CD14-positive monocyte (primary cell): ENCODE data around the gene MKRN1. TPM values are rescaled to one million over a fixed set of nuclear protein-coding genes. Genes with fewer than 3 reads are reported as not detected.
A peak's percentile ranks its signal among the peaks of the same experiment; 100 is the strongest.

Source experiments
- DNase-seq, 3 donors: peaks; one replicate each; pipeline ENCODE4 v3.0.0-alpha.2; 2011 to 2022
- H2AFZ ChIP-seq: 2 replicates; pipeline ENCODE4 v1.6.0; 2012; ENCODE audit warnings: mild to moderate bottlenecking, low read depth, low read length, inconsistent platforms; ENCODE audit not compliant: insufficient read depth, poor library complexity, severe bottlenecking
- H3K27ac ChIP-seq, 2 donors: 1 replicate in 1 of 2; 2 replicates in 1 of 2; pipeline ENCODE4 v1.5.1; 2012 to 2013; ENCODE audit warnings: low read length in 2 of 2, control low read depth in 1 of 2, inconsistent platforms in 1 of 2, low read depth in 1 of 2, mild to moderate bottlenecking in 1 of 2
- H3K27me3 ChIP-seq, 2 donors: one replicate each; pipeline versions ENCODE4 v1.6.0 to v1.6.1; 2011 to 2013; ENCODE audit warnings: low read length in 2 of 2; ENCODE audit not compliant: control insufficient read depth in 2 of 2, insufficient read depth in 2 of 2
- H3K36me3 ChIP-seq, 2 donors: replicated peaks in 1 of 2; 1 replicate in 1 of 2; 2 replicates in 1 of 2; pipeline versions ENCODE4 v1.5.1 to v1.6.1; 2012 to 2013; ENCODE audit warnings: low read length in 2 of 2, control low read depth in 1 of 2, inconsistent platforms in 1 of 2, mild to moderate bottlenecking in 1 of 2; ENCODE audit not compliant: insufficient read depth in 2 of 2, control insufficient read depth in 1 of 2
- H3K4me1 ChIP-seq, 2 donors: 1 replicate in 1 of 2; 2 replicates in 1 of 2; pipeline versions ENCODE4 v1.5.1 to v1.6.1; 2012 to 2013; ENCODE audit warnings: low read length in 2 of 2, control low read depth in 1 of 2, inconsistent platforms in 1 of 2, mild to moderate bottlenecking in 1 of 2, moderate library complexity in 1 of 2; ENCODE audit not compliant: insufficient read depth in 2 of 2, control insufficient read depth in 1 of 2
- H3K4me2 ChIP-seq: replicated peaks from 2 replicates; pipeline ENCODE3; 2012; ENCODE audit warnings: low read length, moderate library complexity, mild to moderate bottlenecking; ENCODE audit not compliant: poor library complexity, severe bottlenecking; ENCODE audit errors: extremely low read depth
- H3K4me3 ChIP-seq, 3 experiments: fragments of 200-600 bp in 1 of 3; sonication (generic) in 1 of 3; replicated peaks in 1 of 3; 1 replicate in 2 of 3; 2 replicates in 1 of 3; pipeline ENCODE4 v1.5.1; 2011 to 2013; ENCODE audit warnings: low read length in 3 of 3, mild to moderate bottlenecking in 3 of 3, control low read depth in 2 of 3, low read depth in 2 of 3, inconsistent platforms in 1 of 3, moderate library complexity in 1 of 3
- H3K79me2 ChIP-seq: 2 replicates; pipeline ENCODE4 v1.6.0; 2012; ENCODE audit warnings: mild to moderate bottlenecking, control low read depth, inconsistent platforms, low read length, moderate library complexity; ENCODE audit not compliant: insufficient read depth
- H3K9ac ChIP-seq: 2 replicates; pipeline ENCODE4 v1.6.0; 2017; ENCODE audit warnings: low read length, mild to moderate bottlenecking; ENCODE audit not compliant: insufficient read depth, poor library complexity, severe bottlenecking
- H3K9me3 ChIP-seq, 2 donors: replicated peaks in 1 of 2; 1 replicate in 1 of 2; 2 replicates in 1 of 2; pipeline versions ENCODE4 v1.5.1 to v1.6.1; 2012 to 2013; ENCODE audit warnings: low read length in 2 of 2, control low read depth in 1 of 2; ENCODE audit not compliant: control insufficient read depth in 1 of 2, insufficient read depth in 1 of 2
- H4K20me1 ChIP-seq: 2 replicates; pipeline ENCODE4 v1.6.0; 2012; ENCODE audit warnings: mild to moderate bottlenecking, low read length, control low read depth, moderate library complexity; ENCODE audit not compliant: insufficient read depth
- H3K27ac Mint-ChIP-seq, 7 donors: one replicate each; pipeline ENCODE4 v1.8.0; 2020; ENCODE audit warnings: mild to moderate bottlenecking in 7 of 7, mixed read lengths in 7 of 7, moderate library complexity in 6 of 7, inconsistent platforms in 2 of 7
- H3K27me3 Mint-ChIP-seq, 3 donors: one replicate each; pipeline ENCODE4 v1.8.0; 2021 to 2022; ENCODE audit warnings: low read depth in 3 of 3, mild to moderate bottlenecking in 3 of 3, mixed read lengths in 3 of 3, moderate library complexity in 3 of 3, inconsistent platforms in 1 of 3
- H3K36me3 Mint-ChIP-seq, 2 donors: one replicate each; pipeline ENCODE4 v1.8.0; 2020; ENCODE audit warnings: mixed read lengths in 2 of 2, inconsistent platforms in 1 of 2, mild to moderate bottlenecking in 1 of 2
- H3K4me1 Mint-ChIP-seq: one replicate; pipeline ENCODE4 v1.8.0; 2020; ENCODE audit warnings: mild to moderate bottlenecking, mixed read lengths
- H3K4me3 Mint-ChIP-seq, 2 donors: one replicate each; pipeline ENCODE4 v1.8.0; 2020; ENCODE audit warnings: mild to moderate bottlenecking in 2 of 2, mixed read lengths in 2 of 2, moderate library complexity in 1 of 2
- H3K9me3 Mint-ChIP-seq, 7 donors: one replicate each; pipeline ENCODE4 v1.8.0; 2020 to 2022; ENCODE audit warnings: mixed read lengths in 7 of 7, mild to moderate bottlenecking in 6 of 7, moderate library complexity in 6 of 7, inconsistent platforms in 2 of 7
- CTCF ChIP-seq: fragments of 200-600 bp; IDR thresholded peaks from one replicate; pipeline ENCODE4 v1.8.0; 2022; ENCODE audit warnings: antibody characterized with exemption, mild to moderate bottlenecking
- WGBS: methylation state at CpG from one replicate; pipeline ENCODE4 v1.1.5; 2013; ENCODE audit warnings: missing lambda C conversion rate; ENCODE audit not compliant: insufficient coverage; 5-methylcytosine and 5-hydroxymethylcytosine counted together
- intact Hi-C, 2 donors: fragments of 100-400 bp; cut with micrococcal nuclease; formaldehyde crosslinking; loops; one replicate each; pipeline versions ENCODE4 v1.15.0 to v1.15.1; 2023
- polyA plus RNA-seq, 3 donors: library from polyadenylated mRNA; depleted of rRNA in 1 of 3; unstranded in 2 of 3; stranded (reverse) in 1 of 3; fragments of 300-500 nt in 2 of 3; fragments of >200 nt in 1 of 3; fragmentation: Illumina TruSeq in 2 of 3; gene quantifications; 1 replicate in 2 of 3; 2 replicates in 1 of 3; pipeline ENCODE4 v1.2.3, GENCODE V29; 2012 to 2021

MKRN1 gene
- polyA plus RNA-seq, 3 donors = 88.4 to 160 (median 127) TPM

GRCh38 chr7:140485500-140486265 lies 6.4 kb upstream of the MKRN1 start:
- DNase-seq = peak in 1 of 3 donors; percentile 10
- intact Hi-C loops = loop anchor here in 1 of 2 donors (10.0 kb wide), 1 partner anchor 169 kb away; no protein-coding TSS in a partner anchor
- peak overlapping the region in 4 of 7 donors; percentile 13 to 81 (median 50) for H3K27ac Mint-ChIP-seq

More at GRCh38 chr7:140485500-140486265, 6.4 kb upstream of the MKRN1 start:
- H3K36me3 ChIP-seq = no peaks in the 10 kb centered on the region
- H3K79me2 ChIP-seq = no peaks in the 10 kb centered on the region
- TF ChIP-seq CTCF = no peak
- 60% methylated on average over 12 of the region's 14 CpGs for WGBS
- Mint-ChIP-seq H3K4me3 (peak overlapping the region in 1 of 2 donors; percentile 63), H3K27me3 (peaks cover 0 to 6% (median 0%) of the 10 kb centered on the region in 3 donors), H3K36me3 (no peaks in the 10 kb centered on the region), H3K4me1 (peaks cover 29% of the 10 kb centered on the region), H3K9me3 (no peaks in the 10 kb centered on the region)
- peaks cover 27 to 28% of the 10 kb centered on the region in 2 donors for H3K4me1 ChIP-seq
- H2AFZ ChIP-seq = no peak overlapping the region
- H3K4me2 ChIP-seq = peak overlapping the region; percentile 14
- H3K4me3 ChIP-seq = peak overlapping the region in 1 of 3 experiments; percentile 9
- no peak overlapping the region for H3K27ac ChIP-seq
- no peaks in the 10 kb centered on the region for H3K27me3 ChIP-seq
- H3K9me3 ChIP-seq = no peaks in the 10 kb centered on the region
- H3K9ac ChIP-seq = no peak overlapping the region
- H4K20me1 ChIP-seq = no peaks in the 10 kb centered on the region
